HG02852 (cell line): Measurements from ENCODE around the gene VWA3B.
"Not testable (repeated sequence)": the region's sequence is repeated elsewhere in the genome, so short reads cannot be mapped to it uniquely, and the experiment has no call there.

Source experiments
- ATAC-seq: cut with Tn5 transposase; IDR thresholded peaks from one replicate; pipeline ENCODE4 v1.9.1; 2021; ENCODE audit warnings: mild to moderate bottlenecking, moderate library complexity; ENCODE audit not compliant: unreplicated experiment

Gene VWA3B

GRCh38 chr2:98086491-98087446 lies at the start of gene VWA3B:
Gene VWA3B (plus strand): TSS chr2:98087167. CDS start chr2:98093093, 5,926 bp downstream.
- peak; percentile 91 for ATAC-seq

- no peak for ATAC-seq
Observed at GRCh38 chr2:98037206-98037605, 49.8 kb upstream of the VWA3B start.

- no peak for ATAC-seq
Observed at GRCh38 chr2:98037666-98038336, 49.2 kb upstream of the VWA3B start.

GRCh38 chr2:98039085-98039756 lies 47.7 kb upstream of the VWA3B start:
- ATAC-seq = no peak

GRCh38 chr2:98040331-98040939 lies 46.5 kb upstream of the VWA3B start:
- ATAC-seq = no peak

GRCh38 chr2:98043101-98043500 lies 43.9 kb upstream of the VWA3B start:
- no peak for ATAC-seq

GRCh38 chr2:98044730-98045129 lies 42.2 kb upstream of the VWA3B start:
- not testable (repeated sequence) for ATAC-seq

- no peak for ATAC-seq
Observed at GRCh38 chr2:98050070-98050469, 36.9 kb upstream of the VWA3B start.

GRCh38 chr2:98058191-98058975 lies 28.6 kb upstream of the VWA3B start:
- ATAC-seq = no peak

- ATAC-seq = no peak
Observed at GRCh38 chr2:98060277-98060676, 26.7 kb upstream of the VWA3B start.

- no peak for ATAC-seq
Observed at GRCh38 chr2:98063291-98063854, 23.6 kb upstream of the VWA3B start.

- ATAC-seq = no peak
Observed at GRCh38 chr2:98065808-98066207, 21.2 kb upstream of the VWA3B start.

- ATAC-seq = no peak
Observed at GRCh38 chr2:98067160-98067559, 19.8 kb upstream of the VWA3B start.

GRCh38 chr2:98070081-98070480 lies 16.9 kb upstream of the VWA3B start:
- no peak for ATAC-seq

GRCh38 chr2:98072442-98072841 lies 14.5 kb upstream of the VWA3B start:
- no peak for ATAC-seq

GRCh38 chr2:98078701-98079100 lies 8.3 kb upstream of the VWA3B start:
- no peak for ATAC-seq

- ATAC-seq = no peak
Observed at GRCh38 chr2:98084151-98084868, 2.7 kb upstream of the VWA3B start.

- ATAC-seq = no peak
Observed at GRCh38 chr2:98084869-98085238, 2.1 kb upstream of the VWA3B start.

- ATAC-seq = no peak
Observed at GRCh38 chr2:98085649-98086048, 1.3 kb upstream of the VWA3B start.
